Hippocampal formation (tissue), 2 donors: ENCODE results near the gene FZD7.

Source experiments
- DNase-seq, 2 donors: peaks; one replicate each; lab custom pipeline; 2025; lab: John Stamatoyannopoulos, UW

FZD7 gene

DNA sequence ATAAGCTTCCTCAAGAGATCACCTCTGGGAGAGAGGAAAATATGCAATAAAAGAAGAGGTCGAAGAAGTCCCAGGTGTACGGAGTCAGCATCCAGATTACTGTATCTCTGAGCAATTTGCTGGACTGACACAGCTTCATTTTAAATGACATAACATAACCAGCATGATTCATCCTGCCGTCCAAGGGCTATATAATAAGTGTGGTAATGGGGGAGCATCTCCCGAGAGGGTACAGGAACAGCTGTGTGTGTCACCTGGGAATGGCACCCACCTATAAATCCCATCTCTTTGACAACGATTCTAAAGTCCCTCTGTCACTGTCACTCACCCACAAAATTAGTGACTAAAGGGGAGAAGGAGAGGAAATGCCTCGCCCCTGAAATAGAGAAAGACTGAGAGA, 19.3 kb upstream of the FZD7 start:
- no peak for DNase-seq

DNA sequence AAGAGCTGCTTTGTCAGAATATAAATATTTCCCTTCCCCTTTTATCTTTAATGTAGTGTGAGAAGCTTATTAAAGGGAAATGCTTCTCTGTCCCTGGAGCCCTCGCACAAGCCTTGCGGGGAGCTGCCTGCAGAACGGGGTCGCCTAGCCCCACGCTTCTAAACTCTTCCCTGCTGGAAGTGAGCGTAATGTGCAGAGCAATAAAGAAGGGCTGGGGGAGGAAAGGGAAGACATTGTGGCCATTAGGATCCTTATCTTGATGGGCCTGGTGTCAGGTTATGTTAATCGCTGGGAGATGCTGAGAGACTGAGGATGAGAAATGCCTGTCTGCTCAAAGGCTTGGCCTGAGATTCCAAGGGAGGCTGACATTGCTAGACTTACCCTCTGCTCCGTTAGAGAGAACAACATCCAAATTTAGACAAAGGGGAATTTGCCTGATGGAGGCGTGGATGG, 18.9 kb upstream of the FZD7 start:
- DNase-seq = no peak

DNA sequence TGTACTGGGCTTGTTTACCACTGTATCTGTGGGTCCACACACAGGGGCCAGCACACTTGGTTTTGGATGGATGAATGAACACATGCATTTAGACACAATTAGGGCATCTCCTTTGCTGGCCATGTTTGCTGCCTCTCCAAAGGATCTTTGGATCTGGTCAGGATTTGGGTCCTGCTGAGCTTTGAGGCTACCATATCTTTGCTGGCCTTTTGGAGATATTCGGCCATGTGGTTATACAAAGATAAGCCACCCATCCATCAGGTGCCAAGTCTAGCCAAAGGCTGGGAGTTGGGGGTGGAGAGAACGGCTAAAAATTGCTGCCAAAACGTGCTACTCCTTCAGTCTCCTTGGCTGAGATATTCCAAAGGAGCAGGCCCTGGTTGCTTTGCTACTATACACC, 18.2 kb upstream of the FZD7 start:
- no peak for DNase-seq

DNA sequence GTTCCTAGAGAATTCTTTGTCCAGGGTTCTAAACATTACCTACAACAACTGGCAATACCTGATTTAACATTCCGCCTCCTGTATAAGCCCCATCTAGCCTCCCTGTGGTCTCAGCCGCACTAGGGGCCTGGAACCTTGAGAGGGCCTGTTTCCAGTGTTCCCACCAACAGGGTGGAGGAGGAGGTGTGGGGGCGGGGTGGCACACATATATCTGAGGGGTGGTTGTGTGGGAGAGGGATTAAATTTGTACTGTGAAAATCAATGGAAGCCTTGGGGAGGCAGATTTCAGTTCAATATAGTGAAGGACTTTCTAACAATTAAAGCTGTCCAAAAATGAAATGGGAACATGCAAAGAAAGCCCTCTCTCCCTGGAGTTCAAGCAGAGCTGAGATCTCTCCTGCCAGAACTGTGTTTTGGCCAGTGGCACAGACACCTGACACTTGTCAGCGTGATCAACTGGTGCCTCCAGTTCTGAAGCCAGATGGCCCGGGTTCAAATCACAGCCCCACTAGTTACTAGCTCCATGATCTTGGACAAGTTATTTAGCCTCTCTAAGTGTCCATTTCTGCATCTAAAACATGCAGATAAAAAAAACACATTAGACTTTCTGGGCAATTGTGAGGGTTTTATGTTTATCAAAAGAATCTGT, 17.0 kb upstream of the FZD7 start:
- no peak for DNase-seq

DNA sequence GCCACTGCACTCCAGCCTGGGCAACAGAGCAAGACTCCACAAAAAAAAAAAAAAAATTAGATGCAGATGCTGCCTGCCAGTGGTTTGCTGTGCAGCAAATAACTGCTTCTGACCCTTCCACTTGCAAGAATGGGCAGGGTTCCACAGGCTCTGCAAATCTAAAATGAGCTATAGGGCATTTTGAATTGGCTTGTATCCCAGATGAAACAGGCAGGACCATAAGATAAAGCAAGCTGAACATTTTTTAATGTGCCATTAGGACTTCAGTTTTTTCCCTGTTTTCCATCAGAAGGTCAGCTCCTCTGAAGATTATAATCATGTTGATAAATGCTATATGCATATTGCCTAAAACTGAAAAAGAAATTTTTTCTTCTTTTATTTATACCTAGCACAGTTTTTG, 15.7 kb upstream of the FZD7 start:
- DNase-seq = no peak

DNA sequence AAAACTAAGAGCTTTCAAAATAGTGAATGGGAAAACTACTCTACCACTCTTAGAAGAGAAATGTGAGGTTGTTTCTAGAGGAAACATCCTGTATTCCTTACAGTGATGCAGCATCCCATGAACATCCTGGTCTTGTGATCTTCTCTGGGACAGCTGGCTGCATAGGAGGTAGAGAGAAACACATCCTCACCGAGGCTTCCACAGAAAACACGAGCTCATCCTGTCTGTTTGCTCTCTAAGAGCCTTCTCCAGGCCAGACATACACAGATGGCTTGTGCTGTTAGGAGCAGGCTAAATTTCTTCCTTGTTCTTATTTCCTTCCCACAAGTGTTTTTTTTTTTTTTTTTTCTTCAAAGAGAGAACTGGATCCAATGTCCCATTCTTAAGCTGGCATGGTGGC, 14.7 kb upstream of the FZD7 start:
- DNase-seq = no peak

DNA sequence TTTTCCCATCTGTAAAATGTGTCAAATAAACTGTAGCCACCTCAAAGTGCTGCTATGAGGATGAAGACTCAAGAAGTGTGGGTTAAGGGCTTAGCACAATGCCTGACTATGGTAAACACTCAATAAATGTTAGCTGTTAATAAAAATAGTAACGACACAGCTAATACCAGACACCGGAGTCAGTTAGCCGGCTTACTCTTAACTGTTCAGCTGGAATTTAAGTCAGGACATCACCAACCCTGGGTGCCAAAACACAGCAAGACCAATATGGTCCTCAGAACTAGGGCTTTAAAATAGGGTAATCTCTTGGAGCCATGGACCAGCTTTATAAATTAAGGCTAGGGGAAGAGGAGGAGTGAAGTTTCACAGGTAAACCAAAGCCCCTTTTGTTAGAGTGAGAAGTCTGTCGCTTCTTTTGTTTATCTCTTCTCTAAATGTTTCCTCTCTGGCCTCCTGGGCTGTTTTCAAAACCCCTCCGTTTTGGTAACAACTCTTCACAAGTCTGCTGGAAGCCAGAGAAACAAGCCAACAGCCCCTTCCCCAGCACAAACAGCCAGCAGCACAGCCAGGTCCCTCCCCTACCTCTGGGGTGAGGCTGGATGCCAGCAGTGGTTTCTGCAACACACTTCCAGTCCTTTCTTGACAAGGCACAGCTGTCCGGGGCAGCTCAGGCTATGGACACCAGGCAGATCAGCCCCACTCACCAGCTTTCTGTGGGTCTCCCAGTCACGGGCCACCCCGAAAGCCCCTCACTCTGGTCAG, 13.8 kb upstream of the FZD7 start:
- no peak for DNase-seq

DNA sequence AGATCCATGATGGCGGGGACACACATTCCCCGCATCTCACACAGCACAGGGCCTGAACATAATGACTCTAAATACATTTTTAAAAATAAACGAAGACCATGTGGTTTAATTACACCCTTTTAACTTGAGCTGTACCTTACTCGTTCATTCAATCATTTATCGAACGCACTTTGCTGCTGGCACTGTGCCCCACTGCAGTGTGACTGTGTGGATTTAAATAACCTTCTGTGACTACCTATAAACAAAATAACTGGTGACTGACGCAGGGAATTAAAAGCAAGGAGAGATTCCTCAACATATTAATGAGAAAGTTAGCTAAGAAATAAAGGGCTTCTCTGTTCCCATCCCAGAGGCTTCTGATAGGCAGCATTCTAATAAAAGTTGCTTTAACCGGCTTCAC, 10.9 kb upstream of the FZD7 start:
- no peak for DNase-seq

DNA sequence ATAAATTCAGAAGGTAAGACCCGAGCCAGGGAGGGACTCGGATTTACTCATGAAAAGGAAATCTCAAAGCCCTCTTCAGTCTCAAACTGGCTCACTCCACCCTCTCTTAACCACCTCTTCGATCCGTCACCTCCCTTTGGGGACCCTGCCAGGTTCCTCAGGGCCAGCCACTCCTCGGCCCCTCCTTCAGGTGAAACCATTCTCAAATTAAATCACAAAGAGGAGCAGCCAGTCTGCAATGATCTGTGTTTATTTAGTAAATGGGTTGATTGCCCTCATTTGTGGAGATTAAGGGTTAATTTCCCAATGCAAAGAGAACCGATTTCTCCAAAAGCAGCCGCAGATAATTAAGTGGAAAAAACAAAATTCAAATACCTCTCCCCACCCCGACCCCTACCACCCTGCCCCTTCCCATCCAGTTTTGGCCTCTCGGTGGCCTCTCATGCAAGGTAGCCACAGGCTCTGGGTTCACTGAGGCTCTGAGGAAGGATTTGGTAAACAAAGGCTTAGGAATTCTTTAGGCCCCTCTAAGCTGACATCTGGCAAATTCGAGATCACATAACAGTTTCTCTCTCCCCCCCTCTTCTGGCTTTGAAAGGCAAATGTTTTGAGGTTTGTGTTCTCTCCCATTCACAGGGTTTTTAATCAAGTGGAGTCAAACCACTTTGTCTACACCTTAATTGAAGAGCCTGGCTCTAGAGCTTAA, 10.3 kb upstream of the FZD7 start:
- DNase-seq = no peak

DNA sequence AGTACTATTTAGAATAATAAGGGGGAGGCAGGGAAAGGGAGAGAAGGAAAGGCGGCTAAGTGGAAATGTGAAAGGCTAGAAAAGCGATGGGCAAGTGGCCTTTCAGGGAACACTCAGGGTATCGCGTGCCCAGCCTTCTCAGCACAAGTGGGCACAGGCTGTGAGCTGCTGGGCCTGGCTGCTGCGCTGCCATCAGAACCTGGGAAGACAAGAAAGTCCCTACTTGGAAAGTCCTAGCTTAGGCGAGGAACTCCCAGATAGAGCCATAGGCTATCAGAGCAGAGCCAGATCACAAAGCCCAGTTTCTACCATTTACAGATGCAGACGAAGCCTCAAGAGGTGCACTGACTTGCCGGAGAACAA, 9.8 kb upstream of the FZD7 start:
- DNase-seq = no peak

DNA sequence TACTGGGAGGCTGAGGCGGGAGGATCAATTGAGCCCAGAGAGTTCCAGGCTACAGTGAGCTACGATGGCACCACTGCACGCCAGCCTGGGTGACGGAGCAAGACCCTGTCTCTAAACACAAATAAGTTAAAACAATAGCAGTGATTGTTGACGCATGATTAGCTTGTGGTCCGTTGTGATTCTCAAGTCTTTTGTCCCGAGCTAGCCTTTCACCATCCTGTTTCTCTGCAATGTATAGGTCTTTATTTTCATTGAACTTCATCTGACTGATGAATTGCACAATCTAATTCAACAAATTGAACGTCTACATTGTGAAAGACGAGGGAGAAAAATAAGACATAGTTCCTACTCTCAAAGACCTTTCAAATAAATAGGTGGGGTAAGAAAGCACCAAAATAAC, 8.8 kb upstream of the FZD7 start:
- no peak for DNase-seq

DNA sequence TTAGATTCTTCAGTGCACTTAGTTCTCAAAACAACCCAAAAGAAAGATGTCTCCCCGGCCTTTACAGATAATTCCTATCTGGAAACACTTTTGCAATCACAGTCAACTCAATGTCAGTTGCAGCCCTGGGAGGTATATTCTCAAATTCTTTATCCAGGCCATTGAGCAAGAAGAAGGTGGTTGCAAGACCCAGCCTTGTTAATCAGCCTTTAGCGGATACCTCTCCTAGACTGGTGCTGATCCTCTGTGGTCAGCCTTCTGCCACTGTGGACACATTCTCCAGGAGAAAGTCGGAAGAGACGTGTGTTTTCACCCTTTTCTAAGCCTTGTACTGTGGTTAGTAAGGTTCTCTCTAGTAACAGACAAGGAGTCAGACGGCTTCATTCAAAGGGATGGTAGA, 7.8 kb upstream of the FZD7 start:
- DNase-seq = no peak

DNA sequence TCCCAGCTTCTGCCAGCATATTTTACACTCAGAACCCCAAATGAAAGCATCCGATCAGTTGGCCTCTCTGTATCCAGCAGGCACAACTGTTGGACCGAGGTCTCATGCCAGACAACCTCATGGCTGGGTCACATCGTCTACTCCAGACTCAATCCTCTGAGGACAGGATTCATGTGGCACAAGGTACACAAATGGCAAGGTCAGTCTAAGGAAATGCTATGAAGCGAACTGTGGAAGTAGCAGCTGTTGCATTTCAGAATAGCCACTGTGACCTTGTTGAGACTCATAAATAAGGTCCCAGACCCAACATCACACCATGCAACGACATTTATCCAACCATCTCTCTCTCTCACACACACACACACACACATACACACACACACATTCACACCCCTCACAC, 7.1 kb upstream of the FZD7 start:
- no peak for DNase-seq

DNA sequence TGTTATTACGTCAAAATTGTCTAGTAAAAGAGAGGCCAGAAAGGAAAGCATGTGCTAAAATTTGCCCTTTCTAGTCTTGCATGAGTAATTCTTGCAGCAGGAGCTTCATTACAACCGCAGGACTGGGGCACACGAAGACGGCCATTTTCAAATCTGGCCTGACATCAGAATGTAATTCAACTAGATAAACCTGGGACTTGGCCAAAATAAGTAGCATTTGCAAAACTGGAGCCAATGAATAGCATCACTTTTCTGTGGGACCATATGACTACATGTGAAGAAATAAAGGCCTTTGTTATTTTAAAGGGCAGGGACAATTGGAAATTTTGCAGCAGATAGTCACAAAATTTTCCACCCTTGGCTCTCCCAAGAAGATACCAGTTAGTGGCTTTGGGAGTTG, 3.0 kb upstream of the FZD7 start:
- no peak for DNase-seq

DNA sequence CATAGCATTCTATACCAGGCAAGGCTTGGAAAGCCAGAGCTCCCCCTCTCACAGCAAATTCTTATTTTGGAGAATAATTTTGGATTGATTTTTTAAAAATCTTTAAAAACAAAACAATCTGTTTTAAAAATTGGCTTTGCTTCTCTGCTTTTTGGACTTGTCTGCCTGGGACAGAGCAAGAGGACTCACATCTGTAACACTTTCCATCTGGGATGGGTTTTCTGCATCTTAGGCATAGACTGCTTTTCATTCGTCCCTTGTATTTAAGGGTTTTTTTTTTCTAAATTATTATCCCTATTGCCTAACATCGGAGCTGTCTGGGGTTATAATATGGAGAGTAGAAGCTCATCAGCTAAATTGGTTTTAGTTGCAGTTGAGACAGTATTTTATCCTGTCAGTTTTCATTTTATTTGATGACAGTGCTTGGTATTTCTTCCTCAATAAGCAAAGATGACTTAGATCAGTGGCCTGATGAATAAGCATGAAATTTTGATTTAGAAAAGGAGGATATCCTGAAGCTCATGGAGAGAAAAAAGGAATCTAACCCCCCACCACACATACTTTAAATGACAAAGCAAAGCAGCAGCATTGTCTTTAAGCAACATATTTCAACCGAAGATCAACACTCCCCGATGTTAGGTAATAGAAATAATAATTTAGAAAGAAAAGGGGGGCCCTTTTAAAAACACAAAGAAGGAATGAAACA, 2.3 kb upstream of the FZD7 start:
- DNase-seq = no peak

DNA sequence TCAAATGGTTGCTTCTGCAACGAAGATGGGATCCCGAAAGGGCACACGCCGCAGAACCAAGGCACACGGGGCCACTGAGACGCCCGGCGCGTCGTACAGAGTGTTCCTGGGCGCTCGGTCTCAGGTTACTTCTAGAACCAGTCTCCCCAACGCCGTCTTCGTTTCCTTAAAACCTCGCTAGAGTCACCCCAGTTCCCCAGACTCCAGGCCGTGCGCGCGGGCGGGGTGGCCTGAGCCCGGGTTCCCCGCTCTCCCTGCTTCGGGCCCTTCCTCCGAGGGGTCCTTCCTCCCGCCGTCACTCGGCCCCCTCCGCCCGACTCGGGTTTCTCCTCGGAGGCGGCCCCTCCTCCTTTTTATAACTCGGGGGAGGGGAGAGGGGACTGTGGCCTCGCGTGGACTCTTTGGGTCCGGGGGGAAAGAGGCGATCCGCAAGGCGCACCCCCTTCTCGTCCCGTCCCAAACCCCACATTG, 774 bp upstream of the FZD7 start:
- no peak for DNase-seq

DNA sequence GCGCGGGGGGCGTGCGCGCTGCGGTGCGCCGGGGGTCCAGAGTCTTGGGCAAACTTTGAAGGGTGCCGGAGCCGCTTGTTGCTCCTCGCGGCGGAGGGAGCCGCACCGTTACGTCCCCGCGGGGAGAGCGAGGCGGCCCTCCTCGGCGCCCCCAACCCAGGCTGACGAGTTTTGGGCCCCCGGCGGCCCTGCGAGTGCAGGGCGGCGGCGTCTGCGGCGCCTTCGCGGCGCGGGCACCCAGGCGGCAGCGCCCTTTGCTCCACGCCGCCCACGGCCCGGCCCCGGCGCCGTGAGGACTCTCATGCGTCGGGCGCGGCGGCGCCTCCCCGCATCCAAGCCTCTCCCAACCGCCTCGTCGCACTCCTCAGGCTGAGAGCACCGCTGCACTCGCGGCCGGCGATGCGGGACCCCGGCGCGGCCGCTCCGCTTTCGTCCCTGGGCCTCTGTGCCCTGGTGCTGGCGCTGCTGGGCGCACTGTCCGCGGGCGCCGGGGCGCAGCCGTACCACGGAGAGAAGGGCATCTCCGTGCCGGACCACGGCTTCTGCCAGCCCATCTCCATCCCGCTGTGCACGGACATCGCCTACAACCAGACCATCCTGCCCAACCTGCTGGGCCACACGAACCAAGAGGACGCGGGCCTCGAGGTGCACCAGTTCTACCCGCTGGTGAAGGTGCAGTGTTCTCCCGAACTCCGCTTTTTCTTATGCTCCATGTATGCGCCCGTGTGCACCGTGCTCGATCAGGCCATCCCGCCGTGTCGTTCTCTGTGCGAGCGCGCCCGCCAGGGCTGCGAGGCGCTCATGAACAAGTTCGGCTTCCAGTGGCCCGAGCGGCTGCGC, 814 bp downstream of the FZD7 start:
- no peak for DNase-seq

DNA sequence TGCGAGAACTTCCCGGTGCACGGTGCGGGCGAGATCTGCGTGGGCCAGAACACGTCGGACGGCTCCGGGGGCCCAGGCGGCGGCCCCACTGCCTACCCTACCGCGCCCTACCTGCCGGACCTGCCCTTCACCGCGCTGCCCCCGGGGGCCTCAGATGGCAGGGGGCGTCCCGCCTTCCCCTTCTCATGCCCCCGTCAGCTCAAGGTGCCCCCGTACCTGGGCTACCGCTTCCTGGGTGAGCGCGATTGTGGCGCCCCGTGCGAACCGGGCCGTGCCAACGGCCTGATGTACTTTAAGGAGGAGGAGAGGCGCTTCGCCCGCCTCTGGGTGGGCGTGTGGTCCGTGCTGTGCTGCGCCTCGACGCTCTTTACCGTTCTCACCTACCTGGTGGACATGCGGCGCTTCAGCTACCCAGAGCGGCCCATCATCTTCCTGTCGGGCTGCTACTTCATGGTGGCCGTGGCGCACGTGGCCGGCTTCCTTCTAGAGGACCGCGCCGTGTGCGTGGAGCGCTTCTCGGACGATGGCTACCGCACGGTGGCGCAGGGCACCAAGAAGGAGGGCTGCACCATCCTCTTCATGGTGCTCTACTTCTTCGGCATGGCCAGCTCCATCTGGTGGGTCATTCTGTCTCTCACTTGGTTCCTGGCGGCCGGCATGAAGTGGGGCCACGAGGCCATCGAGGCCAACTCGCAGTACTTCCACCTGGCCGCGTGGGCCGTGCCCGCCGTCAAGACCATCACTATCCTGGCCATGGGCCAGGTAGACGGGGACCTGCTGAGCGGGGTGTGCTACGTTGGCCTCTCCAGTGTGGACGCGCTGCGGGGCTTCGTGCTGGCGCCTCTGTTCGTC, 1.7 kb downstream of the FZD7 start:
- no peak for DNase-seq

DNA sequence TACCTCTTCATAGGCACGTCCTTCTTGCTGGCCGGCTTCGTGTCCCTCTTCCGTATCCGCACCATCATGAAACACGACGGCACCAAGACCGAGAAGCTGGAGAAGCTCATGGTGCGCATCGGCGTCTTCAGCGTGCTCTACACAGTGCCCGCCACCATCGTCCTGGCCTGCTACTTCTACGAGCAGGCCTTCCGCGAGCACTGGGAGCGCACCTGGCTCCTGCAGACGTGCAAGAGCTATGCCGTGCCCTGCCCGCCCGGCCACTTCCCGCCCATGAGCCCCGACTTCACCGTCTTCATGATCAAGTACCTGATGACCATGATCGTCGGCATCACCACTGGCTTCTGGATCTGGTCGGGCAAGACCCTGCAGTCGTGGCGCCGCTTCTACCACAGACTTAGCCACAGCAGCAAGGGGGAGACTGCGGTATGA, 2.3 kb downstream of the FZD7 start:
- DNase-seq = no peak

DNA sequence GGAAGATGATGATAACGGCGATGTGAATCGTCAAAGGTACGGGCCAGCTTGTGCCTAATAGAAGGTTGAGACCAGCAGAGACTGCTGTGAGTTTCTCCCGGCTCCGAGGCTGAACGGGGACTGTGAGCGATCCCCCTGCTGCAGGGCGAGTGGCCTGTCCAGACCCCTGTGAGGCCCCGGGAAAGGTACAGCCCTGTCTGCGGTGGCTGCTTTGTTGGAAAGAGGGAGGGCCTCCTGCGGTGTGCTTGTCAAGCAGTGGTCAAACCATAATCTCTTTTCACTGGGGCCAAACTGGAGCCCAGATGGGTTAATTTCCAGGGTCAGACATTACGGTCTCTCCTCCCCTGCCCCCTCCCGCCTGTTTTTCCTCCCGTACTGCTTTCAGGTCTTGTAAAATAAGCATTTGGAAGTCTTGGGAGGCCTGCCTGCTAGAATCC, 3.0 kb downstream of the FZD7 start:
- no peak for DNase-seq

DNA sequence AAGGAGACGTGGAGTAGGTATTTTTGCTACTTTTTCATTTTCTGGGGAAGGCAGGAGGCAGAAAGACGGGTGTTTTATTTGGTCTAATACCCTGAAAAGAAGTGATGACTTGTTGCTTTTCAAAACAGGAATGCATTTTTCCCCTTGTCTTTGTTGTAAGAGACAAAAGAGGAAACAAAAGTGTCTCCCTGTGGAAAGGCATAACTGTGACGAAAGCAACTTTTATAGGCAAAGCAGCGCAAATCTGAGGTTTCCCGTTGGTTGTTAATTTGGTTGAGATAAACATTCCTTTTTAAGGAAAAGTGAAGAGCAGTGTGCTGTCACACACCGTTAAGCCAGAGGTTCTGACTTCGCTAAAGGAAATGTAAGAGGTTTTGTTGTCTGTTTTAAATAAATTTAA, 3.4 kb downstream of the FZD7 start:
- DNase-seq = no peak
